SK-N-SH (cell line): Measurements from ENCODE around the gene C14orf132. TPM values are rescaled to one million over a fixed set of nuclear protein-coding genes. Genes with fewer than 3 reads are reported as not detected.

Source experiments
- CTCF ChIA-PET: fragments of 300-600, 350-600 bp; formaldehyde crosslinking; extraction: SDS; loops from one replicate; lab custom pipeline; 2021; lab: Yijun Ruan, JAX
- POLR2A ChIA-PET: fragments of 350-600 bp; sonication (Branson Sonifier 250); formaldehyde crosslinking; extraction: SDS; loops from one replicate; lab custom pipeline; 2020; ENCODE audit warnings: antibody characterized with exemption, inconsistent platforms; lab: Yijun Ruan, JAX
- DNase-seq: peaks from one replicate; pipeline ENCODE4 v3.0.0; 2012
- H2AFZ ChIP-seq: fragments of 200-600 bp; sonication (generic); 2 replicates; pipeline ENCODE4 v1.8.1; 2016; ENCODE audit warnings: antibody characterized with exemption, mild to moderate bottlenecking, low read depth
- H3F3A ChIP-seq: fragments of 200-600 bp; sonication (generic); replicated peaks from 2 replicates; pipeline ENCODE3; 2016; ENCODE audit warnings: antibody characterized with exemption, mild to moderate bottlenecking; ENCODE audit not compliant: insufficient read depth
- H3K27ac ChIP-seq, 2 experiments: fragments of 200-500 bp in 1 of 2; fragments of 200-600 bp in 1 of 2; sonication (Bioruptor generic) in 1 of 2; sonication (generic), shearing (Covaris generic) in 1 of 2; 2 replicates each; pipeline versions ENCODE4 v1.5.1 to v1.6.1; 2014 to 2016; ENCODE audit warnings: low read depth in 2 of 2, inconsistent platforms in 1 of 2, low read length in 1 of 2, mild to moderate bottlenecking in 1 of 2, mixed read lengths in 1 of 2
- H3K27me3 ChIP-seq: fragments of 200-600 bp; sonication (generic), shearing (Covaris generic); 2 replicates; pipeline ENCODE4 v1.6.1; 2016; ENCODE audit warnings: mixed run types; ENCODE audit not compliant: insufficient read depth
- H3K36me3 ChIP-seq, 2 experiments: fragments of 200-500 bp in 1 of 2; fragments of 200-600 bp in 1 of 2; sonication (Bioruptor generic) in 1 of 2; sonication (generic) in 1 of 2; replicated peaks in 1 of 2; 2 replicates each; pipeline versions ENCODE3 to v1.5.1; 2014 to 2016; ENCODE audit warnings: low read length in 1 of 2, mild to moderate bottlenecking in 1 of 2; ENCODE audit not compliant: insufficient read depth in 2 of 2, control insufficient read depth in 1 of 2
- H3K4me1 ChIP-seq, 2 experiments: fragments of 200-500 bp in 1 of 2; fragments of 200-600 bp in 1 of 2; sonication (Bioruptor generic) in 1 of 2; sonication (generic), shearing (Covaris generic) in 1 of 2; 2 replicates each; pipeline versions ENCODE4 v1.5.1 to v1.6.1; 2014 to 2016; ENCODE audit warnings: low read depth in 1 of 2, low read length in 1 of 2, mixed run types in 1 of 2; ENCODE audit not compliant: insufficient read depth in 2 of 2, control insufficient read depth in 1 of 2
- H3K4me2 ChIP-seq: fragments of 200-600 bp; sonication (generic), shearing (Covaris generic); 2 replicates; pipeline ENCODE4 v1.6.1; 2017; ENCODE audit warnings: mixed run types
- H3K4me3 ChIP-seq, 2 experiments: fragments of 200-500 bp in 1 of 2; fragments of 200-600 bp in 1 of 2; sonication (Bioruptor generic) in 1 of 2; sonication (generic), shearing (Covaris generic) in 1 of 2; 2 replicates each; pipeline versions ENCODE4 v1.5.1 to v1.8.1; 2014 to 2016; ENCODE audit warnings: low read depth in 2 of 2, inconsistent platforms in 1 of 2, low read length in 1 of 2, mild to moderate bottlenecking in 1 of 2, mixed read lengths in 1 of 2, moderate library complexity in 1 of 2
- H3K79me2 ChIP-seq: fragments of 200-600 bp; sonication (generic); 2 replicates; pipeline ENCODE4 v1.8.1; 2017; ENCODE audit warnings: mild to moderate bottlenecking; ENCODE audit not compliant: insufficient read depth
- H3K9ac ChIP-seq: fragments of 200-600 bp; sonication (generic); 2 replicates; pipeline ENCODE4 v1.6.1; 2017; ENCODE audit warnings: mixed run types
- H3K9me2 ChIP-seq: fragments of 200-600 bp; sonication (generic); 2 replicates; pipeline ENCODE4 v1.6.1; 2017; ENCODE audit warnings: mixed run types
- H3K9me3 ChIP-seq: fragments of 200-600 bp; sonication (generic); 2 replicates; pipeline ENCODE4 v1.6.1; 2017; ENCODE audit warnings: mixed run types, mild to moderate bottlenecking, moderate library complexity
- H4K20me1 ChIP-seq: fragments of 200-600 bp; sonication (generic); 2 replicates; pipeline ENCODE4 v1.6.1; 2017; ENCODE audit warnings: mild to moderate bottlenecking, mixed run types; ENCODE audit not compliant: insufficient read depth
- CTCF ChIP-seq: fragments of 200-600 bp; sonication (generic); IDR thresholded peaks from 2 replicates; pipeline ENCODE4 v1.6.1; 2017; ENCODE audit warnings: antibody characterized with exemption, mild to moderate bottlenecking, moderate library complexity
- FOXM1 ChIP-seq: IDR thresholded peaks from 2 replicates; pipeline ENCODE4 v1.4.0; 2012; ENCODE audit warnings: low read depth, mild to moderate bottlenecking
- JUND ChIP-seq: IDR thresholded peaks from 2 replicates; pipeline ENCODE4 v1.4.0; 2012
- MEF2A ChIP-seq: IDR thresholded peaks from 2 replicates; pipeline ENCODE4 v1.4.0; 2012; ENCODE audit warnings: low read depth, borderline replicate concordance
- PBX3 ChIP-seq: IDR thresholded peaks from 2 replicates; pipeline ENCODE4; 2012
- POLR2AphosphoS5 ChIP-seq: IDR thresholded peaks from 2 replicates; pipeline ENCODE4 v1.6.1; 2012; ENCODE audit warnings: low read depth, low read length
- REST ChIP-seq: IDR thresholded peaks from 2 replicates; pipeline ENCODE4 v1.6.1; 2012; ENCODE audit warnings: mild to moderate bottlenecking, low read depth, low read length, moderate library complexity
- SIN3A ChIP-seq: IDR thresholded peaks from 2 replicates; pipeline ENCODE4 v1.6.1; 2012; ENCODE audit warnings: low read depth, mild to moderate bottlenecking, low read length, moderate library complexity, borderline replicate concordance
- TAF1 ChIP-seq: IDR thresholded peaks from 2 replicates; pipeline ENCODE4 v1.6.1; 2012; ENCODE audit warnings: low read depth, mild to moderate bottlenecking, low read length, moderate library complexity, borderline replicate concordance
- USF2 ChIP-seq: fragments of 150-350 bp; IDR thresholded peaks from 2 replicates; pipeline ENCODE4 v1.6.1; 2017; ENCODE audit warnings: antibody characterized with exemption, low read length, low read depth, borderline replicate concordance
- YY1 ChIP-seq: IDR thresholded peaks from 2 replicates; pipeline ENCODE4 v1.4.0; 2012; ENCODE audit warnings: low read depth, mild to moderate bottlenecking
- ZBTB33 ChIP-seq: IDR thresholded peaks from 2 replicates; pipeline ENCODE4 v1.4.0; 2012; ENCODE audit warnings: low read depth, borderline replicate concordance
- WGBS: methylation state at CpG from one replicate; pipeline ENCODE4 v1.1.6; 2017; ENCODE audit warnings: low lambda C conversion rate; 5-methylcytosine and 5-hydroxymethylcytosine counted together
- polyA plus RNA-seq, 3 experiments: library from polyadenylated mRNA; depleted of rRNA; stranded (reverse); fragments of >200 nt; gene quantifications; 2 replicates each; pipeline ENCODE4 v1.2.3, GENCODE V29; 2012

Gene C14orf132
- polyA plus RNA-seq, 1 of the 3 experiments (the other 2 are of a cell fraction), result 5.5 TPM

- Histone ChIP-seq H3K4me1 (peaks cover 0 to 65% of the 10 kb centered on the region in 2 experiments; a peak in 2 of 4 replicates), H3K27ac (no peak overlapping the region), H3F3A (no peaks in the 10 kb centered on the region), H3K36me3 (no peaks in the 10 kb centered on the region), H3K4me3 (no peak overlapping the region), H3K79me2 (no peaks in the 10 kb centered on the region), H3K4me2 (no peak overlapping the region), H3K27me3 (no peaks in the 10 kb centered on the region), H3K9me3 (no peaks in the 10 kb centered on the region), H4K20me1 (no peaks in the 10 kb centered on the region), H3K9me2 (no peaks in the 10 kb centered on the region), H2AFZ (no peak overlapping the region), H3K9ac (no peak overlapping the region)
- ChIA-PET CTCF (interaction anchor here (0.8 to 9.2 kb wide), 5 partner anchors 10 to 66 kb away, joined by 3 to 94 read pairs (median 4); partner anchors contain the start of gene C14orf132), POLR2A (interaction anchor here (0.8 to 1.5 kb wide), 2 partner anchors 31 to 35 kb away, joined by 3 to 4 read pairs; no protein-coding TSS in a partner anchor)
- WGBS, result 83% methylated on average over 6 of the region's 7 CpGs
- DNase-seq, result no peak
- no peak for TF ChIP-seq FOXM1
- no peak for TF ChIP-seq USF2
- no peak for TF ChIP-seq SIN3A
- no peak for TF ChIP-seq REST
- no peak for TF ChIP-seq PBX3
- TF ChIP-seq MEF2A, result no peak
Observed at GRCh38 chr14:96060186-96060933, 21.2 kb downstream of the C14orf132 start.

GRCh38 chr14:96062010-96062409 is 22.8 kb downstream of the C14orf132 start:
- DNase-seq, result no peak
- Histone ChIP-seq H3K36me3 (no peaks in the 10 kb centered on the region), H3K9me2 (no peaks in the 10 kb centered on the region), H3K4me2 (no peak overlapping the region), H3K4me1 (peaks cover 0 to 58% of the 10 kb centered on the region in 2 experiments; a peak in 2 of 4 replicates), H3K79me2 (no peaks in the 10 kb centered on the region), H3F3A (no peaks in the 10 kb centered on the region), H3K9ac (no peak overlapping the region), H2AFZ (no peak overlapping the region), H3K27ac (no peak overlapping the region), H3K27me3 (no peaks in the 10 kb centered on the region), H4K20me1 (no peaks in the 10 kb centered on the region), H3K4me3 (no peak overlapping the region), H3K9me3 (no peaks in the 10 kb centered on the region)
- ChIA-PET POLR2A (interaction anchor here (0.9 to 1.5 kb wide), 2 partner anchors 29 to 34 kb away, joined by 4 read pairs; no protein-coding TSS in a partner anchor), CTCF (interaction anchor here (1.1 to 9.2 kb wide), 4 partner anchors 11 to 36 kb away, joined by 3 to 94 read pairs (median 3); no protein-coding TSS in a partner anchor)
- 81% methylated on average over 4 of the region's 4 CpGs for WGBS
- TF ChIP-seq POLR2AphosphoS5 (no peak), JUND (no peak), PBX3 (no peak), CTCF (no peak), FOXM1 (no peak), YY1 (no peak), TAF1 (no peak), ZBTB33 (no peak)
